GM08714 (cell line): Measurements from ENCODE around the gene SYS1.

ENCODE experiments used
- H3K4me3 ChIP-seq: fragments of 200-500 bp; sonication (Bioruptor generic); 2 replicates; pipeline ENCODE4 v1.5.1; 2014; ENCODE audit warnings: mild to moderate bottlenecking, low read length, inconsistent platforms
- ZNF274 ChIP-seq: IDR thresholded peaks from 2 replicates; pipeline ENCODE4 v1.6.1; 2012; ENCODE audit warnings: mild to moderate bottlenecking, low read depth, low read length

SYS1 gene

GRCh38 chr20:45330476-45330875 is 32.5 kb upstream of the SYS1 start:
- no peak for TF ChIP-seq ZNF274
- no peak overlapping the region for H3K4me3 ChIP-seq

GRCh38 chr20:45336530-45337366 is 26.2 kb upstream of the SYS1 start:
- no peak overlapping the region for H3K4me3 ChIP-seq
- no peak for TF ChIP-seq ZNF274

GRCh38 chr20:45337367-45338120 is 25.4 kb upstream of the SYS1 start:
- no peak for TF ChIP-seq ZNF274
- no peak overlapping the region for H3K4me3 ChIP-seq

- TF ChIP-seq ZNF274: no peak
- H3K4me3 ChIP-seq: no peak overlapping the region
Measured at GRCh38 chr20:45338121-45339030, 24.6 kb upstream of the SYS1 start.

DNA sequence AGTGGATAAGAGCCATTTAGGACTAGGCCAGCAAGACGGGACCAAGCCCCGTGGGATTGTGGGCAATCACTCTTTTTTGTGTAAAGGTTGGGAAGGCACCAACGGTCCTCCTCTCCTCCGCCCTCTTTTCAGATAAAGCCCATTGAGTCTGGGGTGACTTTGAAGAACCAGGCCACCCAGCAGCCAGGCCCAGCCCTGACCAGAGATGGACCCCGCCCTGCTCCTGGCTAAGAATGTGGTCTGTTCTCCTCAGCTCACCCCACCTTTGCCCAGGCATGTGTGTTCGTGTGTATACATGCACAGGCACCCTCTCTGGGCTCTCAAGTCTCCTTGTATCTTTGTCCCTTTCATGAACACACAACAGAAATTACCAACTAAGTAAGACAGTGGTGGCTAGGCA is 23.9 kb upstream of the SYS1 start:
- TF ChIP-seq ZNF274: no peak
- H3K4me3 ChIP-seq: no peak overlapping the region

DNA sequence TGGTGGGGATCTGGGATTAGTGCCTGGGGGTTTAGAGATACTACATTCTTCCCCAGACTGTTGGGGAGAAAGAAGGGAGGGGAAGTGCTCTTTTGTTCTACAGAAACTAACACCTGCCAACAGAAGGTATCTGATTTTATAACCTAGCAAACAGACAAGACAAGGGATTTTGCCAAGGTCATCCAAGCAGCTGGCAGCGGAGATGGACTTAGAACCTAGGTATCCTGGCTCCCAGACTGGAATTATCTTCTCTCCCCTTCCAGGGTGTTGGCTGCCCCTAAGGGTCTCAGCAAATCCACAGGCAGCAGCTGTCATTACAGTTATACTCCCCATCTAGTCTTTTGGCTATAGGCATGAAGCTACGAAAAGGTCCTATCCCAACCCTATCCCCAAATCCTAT is 23.2 kb upstream of the SYS1 start:
- H3K4me3 ChIP-seq: no peak overlapping the region
- no peak for TF ChIP-seq ZNF274

DNA sequence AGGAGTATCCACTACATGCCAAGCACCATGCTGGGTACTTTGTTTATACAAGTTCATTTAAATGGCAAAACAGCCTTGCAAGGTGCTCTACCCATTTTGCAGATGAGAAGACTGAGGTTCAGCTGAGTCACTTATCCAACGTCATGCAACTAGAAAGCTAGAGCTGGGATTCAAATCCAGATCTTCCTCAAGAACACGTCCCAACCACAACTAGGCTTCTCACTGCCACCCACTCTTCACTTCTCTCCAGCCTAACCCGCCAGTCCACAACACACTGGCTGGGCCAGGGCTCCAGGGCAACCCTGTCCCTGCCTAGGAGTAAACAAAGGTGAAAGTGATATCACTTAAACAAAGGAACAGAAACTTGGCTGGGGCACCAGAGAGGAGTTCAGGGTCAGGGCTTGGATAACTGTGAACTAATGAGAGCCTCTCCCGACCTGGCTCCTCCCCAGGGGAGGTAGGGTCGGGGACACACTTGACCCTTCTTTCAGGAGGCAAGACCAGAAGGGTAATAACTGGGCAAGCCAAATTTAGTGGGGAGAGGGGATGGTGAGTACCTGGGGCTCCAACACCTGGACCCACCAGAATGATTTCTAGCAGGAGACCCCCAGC is 22.6 kb upstream of the SYS1 start:
- TF ChIP-seq ZNF274: no peak
- H3K4me3 ChIP-seq: no peak overlapping the region

DNA sequence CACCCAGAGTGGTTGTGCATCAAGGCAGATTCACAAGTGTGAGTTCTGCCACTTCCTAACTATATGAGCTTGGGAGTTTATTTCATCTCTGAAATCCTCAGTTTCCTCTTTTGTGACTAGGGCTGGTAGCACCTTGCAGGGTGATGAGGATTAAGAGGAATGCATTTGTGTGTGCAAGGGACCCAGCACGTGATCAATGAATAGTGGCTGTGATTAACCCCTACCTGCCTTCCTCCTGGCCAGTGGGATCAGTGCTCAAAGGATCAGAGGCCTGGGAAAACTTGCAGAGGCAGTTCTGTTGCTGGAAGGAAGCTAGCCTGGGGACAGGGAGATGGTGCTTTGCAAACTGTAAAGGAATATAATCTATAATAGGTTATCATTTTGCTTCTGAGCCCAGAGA is 22.0 kb upstream of the SYS1 start:
- TF ChIP-seq ZNF274: no peak
- no peak overlapping the region for H3K4me3 ChIP-seq

- TF ChIP-seq ZNF274: no peak
- H3K4me3 ChIP-seq: no peak overlapping the region
Measured at GRCh38 chr20:45341579-45341938, 21.4 kb upstream of the SYS1 start.

DNA sequence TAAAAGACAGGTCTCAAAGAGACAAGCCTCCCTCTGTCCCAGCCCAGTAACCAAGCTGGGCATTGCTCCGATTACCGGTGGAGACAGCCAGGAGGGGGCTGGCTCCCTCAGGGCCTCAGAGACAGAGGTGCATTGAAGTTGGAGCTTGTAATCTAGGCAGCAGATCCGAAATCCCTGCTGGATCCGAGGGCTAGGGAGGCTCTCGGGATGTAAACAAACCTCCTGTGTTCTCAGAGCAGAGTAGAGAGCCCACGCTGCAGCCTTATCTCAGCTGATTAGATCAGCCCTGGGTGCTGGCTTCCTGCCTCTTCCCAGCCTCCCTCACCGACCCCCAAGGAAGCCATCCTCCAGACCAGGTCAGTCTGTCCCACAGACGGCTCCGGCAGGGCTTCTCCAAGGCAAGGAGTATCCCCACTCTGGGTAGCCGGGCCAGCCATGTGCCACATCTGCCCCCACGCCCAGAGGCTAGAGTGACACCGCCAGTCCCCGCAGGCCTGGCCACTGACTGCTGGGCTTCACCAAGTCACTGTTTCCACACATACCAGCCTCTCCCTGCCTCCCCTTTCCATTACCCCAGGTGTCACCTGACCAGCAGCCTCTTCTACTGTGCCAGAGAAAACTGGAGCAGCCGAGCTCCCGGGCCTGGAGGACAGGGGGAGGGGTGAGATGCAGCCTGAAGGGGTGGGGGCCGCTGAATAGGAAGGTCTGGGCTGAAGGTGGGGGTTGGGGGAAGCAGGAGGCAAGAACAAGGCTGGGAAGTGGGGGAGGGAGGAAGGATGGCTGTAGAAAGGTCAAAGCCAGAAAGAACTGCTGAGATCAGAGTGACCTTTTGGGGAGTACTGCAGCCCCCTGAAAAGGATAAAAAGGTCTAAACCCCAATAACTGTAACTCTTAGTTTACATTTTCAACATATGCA is 20.8 kb upstream of the SYS1 start:
- no peak for TF ChIP-seq ZNF274
- H3K4me3 ChIP-seq: no peak overlapping the region

DNA sequence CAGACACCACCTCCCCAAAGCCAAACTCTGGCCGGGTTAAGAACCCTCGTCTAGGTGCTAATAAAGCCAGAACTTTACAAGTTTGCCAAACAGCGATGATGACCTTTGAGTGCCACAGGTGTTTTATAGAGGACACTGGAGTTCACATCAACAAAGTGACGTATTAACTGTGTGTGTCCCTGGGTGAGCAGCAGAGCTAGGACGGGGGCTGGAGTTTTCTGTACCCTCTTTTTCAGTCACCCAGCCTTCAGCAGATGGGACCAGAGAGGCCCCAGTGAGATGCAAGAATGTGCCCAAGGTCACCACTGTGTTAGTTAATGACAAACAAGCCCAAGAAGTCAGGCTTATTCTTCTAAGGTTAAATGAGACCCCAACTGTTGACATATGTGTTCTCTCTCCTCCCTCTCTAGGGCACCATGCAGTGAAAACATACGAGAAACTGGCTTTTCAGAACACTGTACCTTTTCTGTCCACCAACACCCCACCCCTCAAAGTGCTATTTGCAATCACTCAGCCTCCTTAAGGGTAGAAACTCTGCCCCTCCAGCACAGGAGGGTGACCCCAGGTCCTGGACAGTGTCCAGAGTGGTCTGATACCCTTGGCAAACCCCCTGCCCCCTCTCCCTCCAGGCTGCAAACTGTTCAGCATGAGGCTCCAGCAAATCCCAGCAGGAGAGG is 20.0 kb upstream of the SYS1 start:
- no peak overlapping the region for H3K4me3 ChIP-seq
- TF ChIP-seq ZNF274: no peak

GRCh38 chr20:45343532-45344167 is 19.3 kb upstream of the SYS1 start:
- H3K4me3 ChIP-seq: no peak overlapping the region
- TF ChIP-seq ZNF274: no peak
